GM23248 (cell line): Measurements from ENCODE around the gene RCAN2.

ENCODE experiments used
- EZH2 ChIP-seq: fragments of 200-600 bp; sonication (generic); IDR thresholded peaks from 2 replicates; pipeline ENCODE4 v1.6.1; 2018; ENCODE audit warnings: antibody characterized with exemption, mild to moderate bottlenecking; ENCODE audit not compliant: insufficient read depth, poor library complexity, severe bottlenecking
- EZH2phosphoT487 ChIP-seq: fragments of 200-600 bp; sonication (generic); IDR thresholded peaks from 2 replicates; pipeline ENCODE4 v1.6.1; 2018; ENCODE audit warnings: antibody characterized with exemption, moderate library complexity, mild to moderate bottlenecking, low read depth; ENCODE audit not compliant: insufficient read depth

- TF ChIP-seq EZH2 (no peak), EZH2phosphoT487 (no peak)
Observed at GRCh38 chr6:46324706-46325105, 166.5 kb downstream of the RCAN2 start.
